22Rv1 (cell line): Measurements from ENCODE around the gene IL23R.

Experiments
- H3K27ac ChIP-seq: fragments of 450-650 bp; 2 replicates; pipeline ENCODE4 v1.5.1; 2017
- ZFX ChIP-seq: fragments of 450-650 bp; IDR thresholded peaks from 2 replicates; pipeline ENCODE4 v1.6.1; 2017; ENCODE audit warnings: antibody characterized with exemption, borderline replicate concordance
- TF ChIP-seq, protein P1 (sequence below): fragments of 450-650 bp; IDR thresholded peaks from 2 replicates; pipeline ENCODE4 v1.5.1; 2017; ENCODE audit warnings: mild to moderate bottlenecking

Gene IL23R

DNA sequence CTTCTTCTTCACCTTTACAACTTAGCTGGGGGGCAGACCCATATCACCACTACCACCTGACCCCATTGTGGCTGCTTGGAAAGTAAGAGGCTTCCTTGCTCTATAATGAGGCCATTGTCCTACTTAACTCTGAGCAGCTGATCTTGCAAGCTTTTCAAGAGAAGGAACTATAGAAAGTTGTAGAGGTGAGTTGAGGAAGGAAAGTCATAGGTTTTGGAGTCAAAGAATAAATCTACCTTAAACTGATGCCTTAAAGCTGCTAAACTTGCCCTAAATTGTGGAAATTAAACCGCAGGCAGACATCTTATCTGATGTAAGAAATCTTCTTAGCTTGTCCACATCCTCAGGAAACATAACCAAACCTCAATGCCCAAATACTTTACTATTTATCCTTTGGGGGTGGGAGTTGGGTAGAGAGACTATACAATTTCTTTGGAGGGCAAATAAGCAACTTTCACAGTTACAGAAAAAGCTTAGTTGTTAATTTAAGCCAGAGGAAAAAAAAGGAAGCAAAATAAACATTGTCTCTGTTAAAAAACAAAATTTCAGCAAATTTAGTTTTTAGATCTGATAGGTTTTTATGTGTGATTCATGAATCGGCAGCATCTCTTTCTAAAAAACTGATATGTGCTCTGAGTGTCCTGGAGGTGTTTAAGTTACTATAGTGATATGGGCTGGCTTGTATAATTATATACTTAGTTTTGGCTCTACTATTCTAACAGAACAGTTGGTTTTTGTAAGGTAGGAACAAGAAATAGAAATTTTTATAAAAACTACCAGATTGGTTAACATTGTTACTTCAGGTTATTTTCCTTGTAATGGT lies 4.7 kb downstream of the IL23R start:
- H3K27ac ChIP-seq, result no peak overlapping the region
- no peak for TF ChIP-seq ZFX
- TF ChIP-seq, protein P1, sequence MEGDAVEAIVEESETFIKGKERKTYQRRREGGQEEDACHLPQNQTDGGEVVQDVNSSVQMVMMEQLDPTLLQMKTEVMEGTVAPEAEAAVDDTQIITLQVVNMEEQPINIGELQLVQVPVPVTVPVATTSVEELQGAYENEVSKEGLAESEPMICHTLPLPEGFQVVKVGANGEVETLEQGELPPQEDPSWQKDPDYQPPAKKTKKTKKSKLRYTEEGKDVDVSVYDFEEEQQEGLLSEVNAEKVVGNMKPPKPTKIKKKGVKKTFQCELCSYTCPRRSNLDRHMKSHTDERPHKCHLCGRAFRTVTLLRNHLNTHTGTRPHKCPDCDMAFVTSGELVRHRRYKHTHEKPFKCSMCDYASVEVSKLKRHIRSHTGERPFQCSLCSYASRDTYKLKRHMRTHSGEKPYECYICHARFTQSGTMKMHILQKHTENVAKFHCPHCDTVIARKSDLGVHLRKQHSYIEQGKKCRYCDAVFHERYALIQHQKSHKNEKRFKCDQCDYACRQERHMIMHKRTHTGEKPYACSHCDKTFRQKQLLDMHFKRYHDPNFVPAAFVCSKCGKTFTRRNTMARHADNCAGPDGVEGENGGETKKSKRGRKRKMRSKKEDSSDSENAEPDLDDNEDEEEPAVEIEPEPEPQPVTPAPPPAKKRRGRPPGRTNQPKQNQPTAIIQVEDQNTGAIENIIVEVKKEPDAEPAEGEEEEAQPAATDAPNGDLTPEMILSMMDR, result no peak

DNA sequence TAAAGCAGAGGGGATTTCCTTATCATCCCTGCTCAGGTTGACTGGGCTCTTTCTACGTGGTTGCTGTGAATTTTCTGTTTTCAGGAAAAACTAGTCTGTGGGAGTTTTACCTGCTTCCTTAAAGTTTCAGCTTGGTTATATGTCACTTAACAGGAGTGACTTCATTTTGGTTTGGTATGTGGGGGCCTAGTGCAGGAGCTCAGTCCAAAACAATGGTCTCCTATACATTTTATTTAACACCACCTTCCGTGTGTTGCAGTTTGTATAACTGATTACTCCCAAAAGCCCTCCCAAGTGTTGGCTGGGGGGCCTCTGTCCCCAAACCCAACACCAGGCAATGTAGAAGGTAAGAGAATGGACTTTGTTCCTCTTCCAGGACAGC lies 5.3 kb downstream of the IL23R start:
- H3K27ac ChIP-seq, result no peak overlapping the region
- TF ChIP-seq ZFX, result no peak
- TF ChIP-seq, protein P1, result no peak

DNA sequence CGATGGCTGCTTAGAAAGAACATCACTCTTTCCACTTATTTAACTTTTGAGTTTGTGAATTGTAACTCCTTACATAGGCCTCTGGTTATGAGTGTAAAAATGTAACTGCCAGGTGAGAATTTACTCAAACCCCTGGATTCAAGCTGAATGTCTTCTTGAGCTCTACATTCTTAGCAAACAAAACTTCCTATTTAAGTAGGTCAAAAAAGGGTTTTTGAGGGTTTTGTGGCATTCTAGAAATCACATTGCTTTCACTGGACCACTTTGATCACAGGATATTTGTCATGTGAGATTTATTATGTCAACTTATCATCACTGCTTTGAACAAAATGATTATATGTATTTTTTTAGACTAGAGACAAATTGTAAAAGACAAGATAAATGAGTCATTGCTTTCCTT lies 5.7 kb downstream of the IL23R start:
- TF ChIP-seq ZFX, result no peak
- TF ChIP-seq, protein P1, result no peak
- no peak overlapping the region for H3K27ac ChIP-seq

DNA sequence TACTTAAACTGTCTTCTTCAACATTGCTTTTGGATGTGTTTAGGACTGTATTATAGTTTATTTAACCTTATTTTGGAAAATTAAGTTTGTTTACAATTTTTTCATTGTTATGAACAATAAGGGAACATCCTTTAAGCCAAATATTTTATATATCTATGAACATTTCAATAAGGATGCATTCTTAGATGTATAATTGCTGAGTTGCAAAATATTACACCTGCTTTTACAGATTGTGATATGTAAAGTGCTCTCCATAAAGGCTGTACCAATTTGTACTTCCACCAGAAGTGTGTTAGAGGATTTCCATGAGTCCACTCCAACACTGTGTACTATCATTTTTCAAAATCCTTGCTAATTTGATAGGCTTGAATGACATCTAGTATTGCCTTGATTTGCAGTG lies 7.7 kb downstream of the IL23R start:
- no peak overlapping the region for H3K27ac ChIP-seq
- TF ChIP-seq ZFX, result no peak
- TF ChIP-seq, protein P1, result no peak

DNA sequence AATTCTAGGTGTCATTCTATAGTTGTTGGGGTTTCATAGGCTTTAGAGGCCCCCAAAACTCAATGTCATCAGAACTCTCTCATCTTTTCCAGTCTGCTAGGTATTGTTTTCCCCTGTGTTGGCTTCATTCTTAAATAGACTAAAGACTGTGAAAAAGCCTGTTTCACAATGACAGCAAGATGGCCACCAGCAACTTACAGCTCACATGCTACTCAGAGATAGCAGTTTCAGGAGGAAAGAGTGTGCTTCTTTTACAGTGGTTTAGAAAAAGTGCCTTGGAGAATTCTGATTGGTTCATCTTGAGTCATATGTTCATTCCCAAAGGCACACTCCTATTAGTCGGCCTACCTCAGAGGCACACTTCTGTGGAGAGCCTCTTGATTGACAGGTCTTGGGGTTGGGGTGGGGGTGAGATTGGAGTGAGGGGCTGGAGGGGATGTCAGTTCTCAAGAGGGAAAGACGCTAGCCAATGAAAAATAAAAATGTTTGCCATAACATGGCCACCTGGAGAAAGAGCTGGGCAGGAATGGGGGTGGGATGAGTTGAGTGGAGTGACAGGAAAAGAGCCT lies 8.5 kb downstream of the IL23R start:
- no peak overlapping the region for H3K27ac ChIP-seq
- no peak for TF ChIP-seq ZFX
- TF ChIP-seq, protein P1, result no peak

DNA sequence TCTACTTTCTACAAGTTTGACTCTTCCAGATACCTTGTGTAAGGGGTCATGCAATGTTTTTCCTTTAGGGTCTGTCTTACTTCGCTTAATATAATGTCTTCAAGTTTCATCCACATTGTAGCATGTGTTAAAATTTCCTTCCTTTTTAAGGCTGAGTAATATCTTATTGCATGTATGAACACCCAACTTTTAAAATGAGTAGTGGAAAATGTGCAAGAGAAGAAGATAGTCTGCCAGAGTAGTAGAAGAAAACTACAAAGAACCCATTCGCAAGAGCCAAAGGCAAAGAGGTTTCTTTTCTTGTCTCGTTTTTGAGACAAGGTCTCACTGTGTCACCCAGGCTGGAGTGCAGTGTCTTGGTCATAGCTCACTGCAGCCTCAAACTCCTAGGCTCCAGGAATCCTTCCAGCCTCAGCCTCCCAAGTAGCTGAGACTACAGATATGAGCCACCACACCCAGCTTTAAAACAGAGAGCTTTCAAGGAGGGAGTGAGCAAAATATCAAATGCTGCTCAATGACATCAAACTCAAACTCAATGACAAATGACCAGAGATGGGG lies 9.4 kb downstream of the IL23R start:
- TF ChIP-seq, protein P1, result no peak
- no peak for TF ChIP-seq ZFX
- no peak overlapping the region for H3K27ac ChIP-seq
